Fibroblast of the conjunctiva (primary cell): ENCODE measurements around the gene DOCK4.
A peak's percentile ranks its signal among the peaks of the same experiment; 100 is the strongest.

Source experiments
- DNase-seq: peaks from one replicate; pipeline ENCODE4 v3.0.0-alpha.2; 2010; ENCODE audit warnings: low read depth

Gene DOCK4

DNA sequence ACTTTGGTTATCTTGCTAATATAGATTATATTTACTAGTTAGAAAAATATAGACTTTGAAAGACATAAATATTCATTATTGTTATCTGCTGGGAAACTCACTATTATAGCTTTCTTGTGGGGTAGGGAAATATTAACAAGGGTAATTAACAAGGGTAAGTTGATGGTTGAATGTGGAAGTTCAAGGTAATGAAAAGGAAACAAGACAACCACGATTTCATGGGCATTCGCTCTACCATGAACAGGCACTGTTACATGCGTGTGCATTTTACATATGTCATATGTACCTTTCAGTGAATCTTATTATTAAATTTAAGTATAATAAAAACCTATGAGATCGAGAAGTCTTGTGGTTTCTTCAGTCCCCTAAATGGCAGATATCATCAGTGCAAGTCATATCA lies 392.9 kb downstream of the DOCK4 start:
- DNase-seq = no peak

DNA sequence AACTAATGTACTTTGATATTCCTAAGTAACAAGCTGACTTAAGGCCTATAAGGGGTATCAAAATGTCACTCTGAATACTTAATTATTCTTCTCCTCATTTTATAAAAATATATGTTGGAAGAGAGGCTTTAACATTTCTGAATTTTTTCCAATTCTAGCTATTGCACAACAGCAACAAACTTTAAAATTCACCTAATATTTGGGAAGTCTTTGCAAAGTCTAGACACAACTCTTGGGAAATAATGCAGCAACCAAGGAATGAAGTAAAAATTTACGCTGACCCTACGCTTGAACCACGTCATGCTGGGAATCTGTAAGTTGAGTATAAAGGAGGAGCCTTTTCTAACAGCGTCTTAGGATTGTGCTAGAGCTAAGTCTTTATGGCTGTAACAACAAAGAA lies 400.0 kb downstream of the DOCK4 start:
- DNase-seq = no peak

DNA sequence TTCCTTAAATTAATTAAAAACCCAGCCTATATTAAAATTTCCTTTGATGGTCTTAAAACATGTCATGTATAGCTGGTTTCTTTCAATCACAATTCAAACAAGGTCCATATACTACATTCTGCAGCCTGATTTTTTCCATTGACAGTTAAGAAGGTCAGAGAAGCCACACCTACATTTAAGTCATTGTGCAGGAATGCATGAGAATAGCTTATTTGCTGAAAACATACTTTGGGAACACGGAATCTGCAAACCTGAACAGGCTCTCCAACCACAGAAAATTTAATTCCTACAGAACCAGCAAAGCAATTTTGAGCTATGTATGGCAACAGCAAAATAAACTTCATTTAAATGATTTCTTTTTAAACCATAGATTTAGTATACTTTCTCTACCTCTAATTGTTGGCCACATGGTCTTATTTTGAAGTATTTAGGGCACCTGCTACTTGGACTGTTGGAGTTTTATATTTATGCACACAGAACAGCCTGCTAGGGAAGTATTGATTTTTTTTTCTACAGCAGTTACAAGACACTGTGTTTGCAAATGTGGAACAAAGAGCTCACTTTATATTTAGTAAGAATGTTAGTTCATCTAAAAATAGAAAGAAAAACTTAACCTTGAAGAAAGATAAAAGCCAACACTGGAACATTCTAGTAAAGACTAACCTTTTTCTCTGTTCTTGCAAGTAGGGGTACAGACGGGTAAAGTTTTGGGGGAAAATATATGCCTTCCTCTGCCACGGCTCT lies 403.0 kb downstream of the DOCK4 start:
- DNase-seq = no peak

DNA sequence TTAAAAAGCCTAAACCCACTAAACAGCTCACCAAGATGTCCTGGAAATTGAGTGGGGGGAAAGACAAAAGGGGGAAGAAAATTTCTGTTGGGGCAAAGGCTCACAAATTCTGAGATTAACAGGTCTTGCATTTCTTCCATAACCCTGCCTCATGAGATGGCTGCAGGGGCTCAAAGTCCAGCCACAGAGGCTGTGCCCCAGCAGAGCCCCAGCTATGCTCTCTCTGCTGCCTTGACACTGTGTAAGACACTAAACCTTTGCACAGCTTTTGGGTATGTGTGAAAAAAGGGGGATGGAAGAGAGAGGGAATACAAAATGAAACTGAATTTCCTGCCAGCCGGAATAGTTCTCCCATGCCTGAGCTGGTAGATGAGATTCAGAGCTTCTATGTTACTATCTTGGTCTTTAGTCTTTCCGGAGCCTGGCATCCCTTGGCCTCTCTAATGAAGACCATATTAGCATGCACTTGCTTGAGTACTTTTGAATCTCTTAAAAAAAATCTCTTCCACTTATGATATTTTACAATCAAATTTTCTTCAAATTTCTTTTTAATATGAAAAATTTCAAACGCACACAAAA lies 403.9 kb downstream of the DOCK4 start:
- no peak for DNase-seq

DNA sequence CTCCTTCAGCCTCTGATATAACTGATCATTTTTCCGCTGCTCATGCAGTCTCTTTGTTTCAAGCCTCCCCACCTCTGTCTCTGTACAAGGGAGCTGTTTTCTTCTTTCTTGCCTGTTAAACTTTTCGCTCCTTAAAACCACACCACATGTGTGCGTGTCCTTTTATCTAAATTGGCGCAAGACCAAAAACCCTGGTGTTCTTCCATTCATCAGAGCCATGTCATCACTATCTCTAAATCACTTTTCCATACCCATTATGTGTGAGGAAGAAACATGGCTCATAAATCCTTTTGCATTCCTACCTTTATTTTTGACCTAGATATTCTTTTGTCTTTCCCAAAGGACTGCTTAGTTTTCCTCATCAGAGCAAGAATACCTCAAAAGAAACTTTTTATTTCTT lies 404.9 kb downstream of the DOCK4 start:
- no peak for DNase-seq

DNA sequence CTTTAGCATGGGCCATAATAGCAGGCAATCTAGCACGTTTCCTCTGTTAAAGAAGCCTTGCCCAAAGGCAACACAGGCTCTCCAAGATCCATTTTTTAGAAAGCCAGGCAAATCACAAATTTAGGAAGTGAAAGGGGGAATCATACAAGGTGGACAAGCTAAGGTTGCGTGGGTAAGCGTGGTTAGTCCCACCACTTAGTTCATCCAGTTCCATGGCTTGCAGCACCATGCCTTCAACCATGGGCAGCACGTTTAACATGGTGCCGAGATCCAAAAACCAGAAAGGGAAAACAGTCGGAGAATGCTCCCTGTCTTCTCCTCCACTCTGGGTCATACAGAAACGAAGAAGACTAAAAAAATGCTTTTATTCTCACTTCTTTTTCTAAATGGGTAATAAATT lies 409.5 kb downstream of the DOCK4 start:
- no peak for DNase-seq

GRCh38 chr7:111789870-111790269 lies 416.3 kb downstream of the DOCK4 start:
- DNase-seq = no peak

DNA sequence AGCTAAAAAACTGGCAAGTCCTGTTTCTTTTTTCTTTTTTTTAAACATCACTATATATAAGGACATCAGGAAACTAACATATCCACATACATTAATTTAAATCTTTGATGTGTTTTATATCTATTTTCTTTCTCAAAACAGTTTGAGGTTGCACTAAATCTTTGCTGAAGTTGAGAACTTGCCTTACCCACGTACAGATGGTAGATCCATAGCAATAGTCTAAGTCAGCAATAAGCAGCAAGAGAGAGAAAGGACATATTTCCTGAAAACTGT lies 417.2 kb downstream of the DOCK4 start:
- DNase-seq = no peak

GRCh38 chr7:111788286-111789047 lies 417.7 kb downstream of the DOCK4 start:
- DNase-seq = no peak

DNA sequence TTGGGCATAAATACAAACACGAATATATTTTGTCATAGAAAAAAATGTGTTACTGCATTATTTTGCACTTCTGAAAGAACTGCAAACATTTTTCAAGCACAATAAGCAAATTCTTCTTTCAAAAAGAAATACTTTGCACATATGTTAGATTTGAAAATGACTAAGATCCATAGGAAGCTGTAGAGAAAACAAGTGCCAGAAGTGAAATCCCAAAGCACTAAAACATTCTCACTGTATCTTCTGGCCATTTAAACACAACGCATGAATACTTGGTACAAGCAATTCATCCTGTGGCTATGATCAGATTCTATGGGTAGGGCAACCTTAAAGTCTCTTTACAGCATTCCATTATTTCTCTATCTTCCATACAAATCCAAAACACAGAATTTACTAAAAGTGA lies 418.5 kb downstream of the DOCK4 start:
- no peak for DNase-seq

DNA sequence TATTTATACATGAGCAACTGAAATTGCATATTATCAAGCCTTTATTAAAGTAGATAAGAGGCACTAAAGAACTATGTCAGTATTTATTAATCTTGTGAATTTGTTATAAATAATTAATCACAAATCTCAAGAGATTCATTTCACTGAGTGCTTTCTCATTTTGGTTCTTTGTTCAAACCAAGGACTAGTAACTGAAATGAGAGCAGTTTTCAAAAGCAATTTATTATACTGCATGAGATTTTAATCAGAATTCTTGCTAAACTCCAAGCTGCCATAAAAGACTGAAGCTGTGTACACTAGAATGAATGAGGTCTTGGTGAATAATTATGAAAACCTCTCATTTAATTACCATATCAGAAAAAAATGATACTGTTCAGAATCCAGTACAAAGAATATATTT lies 419.1 kb downstream of the DOCK4 start:
- DNase-seq = no peak

- DNase-seq = no peak
These were observed 421.1 kb downstream of the DOCK4 start for GRCh38 chr7:111785076-111785475.

GRCh38 chr7:111784296-111784695 lies 421.9 kb downstream of the DOCK4 start:
- no peak for DNase-seq

DNA sequence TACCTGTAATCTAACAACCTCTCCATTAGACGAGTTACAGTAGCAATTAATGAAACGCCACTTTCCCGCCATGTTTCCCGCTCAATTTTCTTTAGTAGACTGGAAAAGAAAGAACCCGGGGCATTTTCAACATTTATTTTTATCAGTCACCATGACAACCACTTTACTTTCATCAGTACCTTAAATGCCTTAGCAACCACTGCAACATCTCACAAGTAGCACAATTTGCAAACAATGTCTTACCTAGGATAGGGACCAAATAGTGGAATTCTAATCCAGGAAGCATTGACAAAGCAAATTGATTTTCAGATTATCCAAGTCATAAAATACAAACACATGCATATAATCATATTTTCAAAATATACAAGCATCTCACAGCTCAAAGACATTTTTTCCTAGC lies 422.3 kb downstream of the DOCK4 start:
- DNase-seq = no peak

GRCh38 chr7:111780527-111780926 lies 425.7 kb downstream of the DOCK4 start:
- no peak for DNase-seq

DNA sequence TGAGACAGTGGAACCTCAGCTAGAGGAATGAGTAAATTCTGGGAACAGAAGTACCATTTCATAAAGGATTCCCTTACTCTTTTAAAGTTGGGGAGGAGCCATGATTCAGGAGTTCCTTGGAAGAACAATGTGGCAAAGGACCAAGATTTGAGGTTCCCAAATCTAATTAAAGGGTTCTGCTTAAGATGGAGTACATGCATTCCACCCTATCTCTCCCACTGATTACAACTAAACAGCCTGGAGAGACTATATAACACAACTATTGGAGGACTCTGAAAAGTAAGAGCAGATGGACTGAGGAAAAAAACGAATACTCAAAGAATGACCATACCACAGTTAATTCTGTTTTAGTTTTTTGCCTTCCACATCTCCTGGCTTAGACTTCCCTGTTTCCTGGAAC lies 431.0 kb downstream of the DOCK4 start:
- no peak for DNase-seq

GRCh38 chr7:111772716-111773115 lies 433.5 kb downstream of the DOCK4 start:
- no peak for DNase-seq

- no peak for DNase-seq
These were observed 434.6 kb downstream of the DOCK4 start for GRCh38 chr7:111771638-111772037.

GRCh38 chr7:111770116-111770515 lies 436.1 kb downstream of the DOCK4 start:
- no peak for DNase-seq

GRCh38 chr7:111765751-111766643 lies 440.2 kb downstream of the DOCK4 start:
- DNase-seq = peak; percentile 43

DNA sequence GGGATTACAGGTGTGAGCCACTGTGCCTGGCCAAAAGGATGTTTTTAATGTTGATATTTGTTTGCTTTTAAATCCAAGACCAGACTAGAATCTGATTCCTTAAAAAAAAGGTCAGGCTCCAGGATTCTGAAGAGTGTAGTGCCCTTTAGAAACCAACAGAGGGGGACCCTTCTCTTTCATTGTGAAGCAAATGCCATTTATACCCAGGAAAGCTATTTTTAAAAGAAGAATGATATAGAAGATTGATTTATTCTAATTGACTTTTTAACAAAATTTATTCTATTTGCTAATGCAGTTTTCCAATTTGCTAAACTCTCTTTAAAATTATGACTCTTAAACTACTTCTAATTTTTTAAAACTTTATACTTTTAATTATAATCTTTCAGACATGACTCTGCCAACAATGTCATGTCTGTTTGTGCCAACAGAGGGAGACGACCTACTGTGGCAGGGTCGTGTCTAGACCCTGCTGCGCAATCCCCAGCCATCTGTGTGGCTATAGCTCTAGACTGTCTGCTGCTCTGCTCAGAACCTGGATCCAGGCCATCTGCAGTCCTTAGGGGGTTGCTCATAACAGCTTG lies 442.9 kb downstream of the DOCK4 start:
- peak; percentile 59 for DNase-seq

GRCh38 chr7:111762799-111763198 lies 443.4 kb downstream of the DOCK4 start:
- no peak for DNase-seq
